ENCODE results near the gene ZNF827. TPM values are rescaled to one million over a fixed set of nuclear protein-coding genes. Genes with fewer than 3 reads are reported as not detected.

The ZNF827 gene
- total RNA-seq, 1 experiment from 2014 or later, result 19.1 TPM

GRCh38 chr4:145851511-145852201 is 87.0 kb downstream of the ZNF827 start:
- BruUV-seq (replicated peaks), result no TSS peak
- no peak overlapping the region for H3K9ac ChIP-seq (ENCODE audit: low read length)
- RAD21 ChIA-PET (ENCODE audit: low non-redundant PET in 1 of 2, low total read pairs in 2 of 2, uncharacterized antibody in 2 of 2, unreplicated experiment in 2 of 2), result no interaction called here
- H3K9me3 ChIP-seq (ENCODE audit: control insufficient read depth in 1 of 2, insufficient read depth in 1 of 2, low read depth in 1 of 2, low read length in 2 of 2), result no peaks in the 10 kb centered on the region
- H3K9me2 ChIP-seq (ENCODE audit: insufficient read depth), result no peaks in the 10 kb centered on the region
- no peak overlapping the region for H2AFZ ChIP-seq (ENCODE audit: low read depth, low read length, poor library complexity, severe bottlenecking)
- POLR2A ChIA-PET, result no interaction called here
- H3K4me2 ChIP-seq (ENCODE audit: low read length), result no peak overlapping the region
- H3K36me3 ChIP-seq (ENCODE audit: control insufficient read depth in 1 of 2, insufficient read depth in 2 of 2, low read length in 2 of 2), result no peaks in the 10 kb centered on the region
- CTCF ChIA-PET, result no interaction called here
- no peak for TF ChIP-seq YY1 (IDR thresholded peaks at IDR 0.05; ENCODE audit: extremely low read depth, insufficient replicate concordance, low read depth, low read length)
- no peak for TF ChIP-seq SIN3A (IDR thresholded peaks at IDR 0.05; ENCODE audit: low read depth)
- no peak for TF ChIP-seq CBX3 (IDR thresholded peaks at IDR 0.05; ENCODE audit: low read depth)
- no peak for TF ChIP-seq ELF1 (IDR thresholded peaks at IDR 0.05; ENCODE audit: borderline replicate concordance, low read depth)
- TF ChIP-seq ATF3 (IDR thresholded peaks at IDR 0.05), result no peak
- no peak for TF ChIP-seq SRF (IDR thresholded peaks at IDR 0.05; ENCODE audit: low read depth)
- no peak for TF ChIP-seq SP1 (IDR thresholded peaks at IDR 0.05; ENCODE audit: low read depth)
- TF ChIP-seq JUND (IDR thresholded peaks at IDR 0.05), result no peak
- no peak for TF ChIP-seq ZBTB33 (IDR thresholded peaks at IDR 0.05; ENCODE audit: extremely low read depth, insufficient replicate concordance, low read length)
- no peak for TF ChIP-seq REST (IDR thresholded peaks at IDR 0.05; ENCODE audit: low read depth)
- TF ChIP-seq MAX (IDR thresholded peaks at IDR 0.05), result no peak
- TF ChIP-seq POLR2A (IDR thresholded peaks at IDR 0.05; ENCODE audit: borderline replicate concordance, extremely low read depth, insufficient read depth, insufficient read length), result no peak
- TF ChIP-seq FOSL1 (IDR thresholded peaks at IDR 0.05; ENCODE audit: low read depth), result no peak
- TF ChIP-seq CTCF (IDR thresholded peaks at IDR 0.05 in 2 of 3, conservative IDR thresholded peaks at IDR 0.05 in 1 of 3; ENCODE audit: borderline replicate concordance in 1 of 3, insufficient read depth in 1 of 3, low read depth in 2 of 3, low read length in 2 of 3), result no peak
- no peak for TF ChIP-seq CEBPB (IDR thresholded peaks at IDR 0.05; ENCODE audit: low read depth)
- intact Hi-C loops (cut with micrococcal nuclease), result no loop called here
- no peaks in the 10 kb centered on the region for H3K27me3 ChIP-seq (ENCODE audit: insufficient read depth, low read length)
- H3K4me1 ChIP-seq (ENCODE audit: control insufficient read depth in 1 of 2, insufficient read depth in 2 of 2, low read length in 2 of 2), result no peaks in the 10 kb centered on the region
- no peak overlapping the region for H3K4me3 ChIP-seq (replicated peaks in 1 of 2; ENCODE audit: low read depth in 1 of 2, low read length in 2 of 2)
- no peak overlapping the region for H3K27ac ChIP-seq (ENCODE audit: low read depth, low read length)
- DNase-seq (ENCODE audit: low read depth, low spot score) (no peak), ATAC-seq (no peak)
- H4K20me1 ChIP-seq (ENCODE audit: insufficient read depth), result no peaks in the 10 kb centered on the region
- no peaks in the 10 kb centered on the region for H3K79me2 ChIP-seq (ENCODE audit: insufficient read depth, low read length)

Measured in HCT116 (cell line).